ENCODE results near the gene COG6. TPM values are rescaled to one million over a fixed set of nuclear protein-coding genes. Genes with fewer than 3 reads are reported as not detected.

Gene COG6
- polyA plus RNA-seq, 1 of the 3 experiments (the other 2 are of a cell fraction): 13.1 TPM

DNA sequence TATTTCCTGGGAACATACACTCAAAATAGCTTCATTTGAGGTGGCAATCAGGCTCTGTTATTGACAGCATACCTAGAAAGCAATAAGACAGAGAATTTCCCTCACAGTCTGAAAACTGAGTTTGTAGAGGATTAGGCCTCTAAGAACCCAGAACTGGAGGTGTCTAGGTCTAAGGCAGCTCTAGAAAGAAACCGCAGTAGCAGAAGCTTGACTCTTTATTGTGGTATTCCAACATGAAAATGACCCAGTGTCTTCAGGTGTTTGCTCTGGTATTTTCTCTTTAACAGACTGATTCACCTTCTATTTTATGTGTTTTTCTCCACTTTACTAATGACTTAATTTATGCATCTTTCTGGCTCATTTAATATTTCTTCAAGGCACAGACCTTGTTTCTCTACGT lies 8.5 kb downstream of the COG6 start:
- Histone ChIP-seq H3K36me3 (replicated peaks in 1 of 2; ENCODE audit: control insufficient read depth in 1 of 2, insufficient read depth in 2 of 2, low read length in 1 of 2) (peaks cover 56 to 57% of the 10 kb centered on the region in 2 experiments), H4K20me1 (ENCODE audit: insufficient read depth) (no peaks in the 10 kb centered on the region), H3K27ac (ENCODE audit: low read depth in 2 of 2, low read length in 1 of 2) (no peak overlapping the region), H3K4me1 (ENCODE audit: control insufficient read depth in 1 of 2, insufficient read depth in 2 of 2, low read depth in 1 of 2, low read length in 1 of 2) (no peaks in the 10 kb centered on the region), H3K27me3 (ENCODE audit: insufficient read depth) (no peaks in the 10 kb centered on the region), H3K9me3 (no peaks in the 10 kb centered on the region), H3F3A (replicated peaks; ENCODE audit: insufficient read depth) (no peaks in the 10 kb centered on the region), H2AFZ (ENCODE audit: low read depth) (no peak overlapping the region), H3K9ac (no peak overlapping the region), H3K79me2 (ENCODE audit: insufficient read depth) (no peaks in the 10 kb centered on the region), H3K4me2 (no peak overlapping the region), H3K4me3 (ENCODE audit: low read depth in 2 of 2, low read length in 1 of 2) (no peak overlapping the region), H3K9me2 (no peaks in the 10 kb centered on the region; the same call in 1 of the 2 replicates)
- CTCF ChIA-PET: interaction anchor here (0.6 kb wide), 1 partner anchor 12 kb away, joined by 3 read pairs; no protein-coding TSS in a partner anchor
- DNase-seq: no peak
- TF ChIP-seq SMC3 (IDR thresholded peaks at IDR 0.05; ENCODE audit: low read depth, low read length): no peak
- TF ChIP-seq, protein P1, sequence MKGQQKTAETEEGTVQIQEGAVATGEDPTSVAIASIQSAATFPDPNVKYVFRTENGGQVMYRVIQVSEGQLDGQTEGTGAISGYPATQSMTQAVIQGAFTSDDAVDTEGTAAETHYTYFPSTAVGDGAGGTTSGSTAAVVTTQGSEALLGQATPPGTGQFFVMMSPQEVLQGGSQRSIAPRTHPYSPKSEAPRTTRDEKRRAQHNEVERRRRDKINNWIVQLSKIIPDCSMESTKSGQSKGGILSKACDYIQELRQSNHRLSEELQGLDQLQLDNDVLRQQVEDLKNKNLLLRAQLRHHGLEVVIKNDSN (IDR thresholded peaks at IDR 0.05; ENCODE audit: borderline replicate concordance, low read depth): no peak
- POLR2A ChIA-PET: no interaction called here
- WGBS (ENCODE audit: low lambda C conversion rate): 45% methylated on average over 2 of the region's 2 CpGs

DNA sequence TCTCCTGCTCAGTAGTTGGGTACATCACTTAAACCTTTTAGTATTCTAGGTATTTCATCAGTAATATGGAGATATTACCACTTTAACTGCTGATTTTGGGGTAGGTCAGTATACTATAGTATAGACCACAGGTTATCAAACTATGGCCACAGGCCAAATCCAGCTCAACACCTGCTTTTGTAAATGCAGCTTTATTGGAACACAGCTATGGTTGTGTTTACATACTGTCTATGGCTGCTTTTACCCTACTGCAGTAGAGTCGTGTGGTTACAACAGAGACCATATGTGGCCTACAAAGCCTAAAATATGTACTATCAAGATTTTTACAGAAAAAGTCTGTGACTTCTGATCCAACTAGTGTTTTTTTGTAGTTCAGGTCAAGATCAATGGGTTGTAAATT lies 10.3 kb downstream of the COG6 start:
- Histone ChIP-seq H3K9me3 (no peaks in the 10 kb centered on the region), H3K27ac (ENCODE audit: low read depth in 2 of 2, low read length in 1 of 2) (no peak overlapping the region), H3K4me2 (no peak overlapping the region), H3K36me3 (replicated peaks in 1 of 2; ENCODE audit: control insufficient read depth in 1 of 2, insufficient read depth in 2 of 2, low read length in 1 of 2) (peaks cover 42 to 47% of the 10 kb centered on the region in 2 experiments), H2AFZ (ENCODE audit: low read depth) (no peak overlapping the region), H4K20me1 (ENCODE audit: insufficient read depth) (no peaks in the 10 kb centered on the region), H3F3A (replicated peaks; ENCODE audit: insufficient read depth) (no peaks in the 10 kb centered on the region), H3K4me1 (ENCODE audit: control insufficient read depth in 1 of 2, insufficient read depth in 2 of 2, low read depth in 1 of 2, low read length in 1 of 2) (no peaks in the 10 kb centered on the region; a peak in 1 of 4 replicates), H3K4me3 (ENCODE audit: low read depth in 2 of 2, low read length in 1 of 2) (no peak overlapping the region), H3K9ac (no peak overlapping the region), H3K9me2 (no peaks in the 10 kb centered on the region; the same call in 1 of the 2 replicates), H3K79me2 (ENCODE audit: insufficient read depth) (no peaks in the 10 kb centered on the region), H3K27me3 (ENCODE audit: insufficient read depth) (no peaks in the 10 kb centered on the region)
- POLR2A ChIA-PET: no interaction called here
- TF ChIP-seq FOXJ3 (CRISPR knock-in tag; IDR thresholded peaks at IDR 0.05) (no peak), JUND (IDR thresholded peaks at IDR 0.05) (no peak), MXI1 (IDR thresholded peaks at IDR 0.05; ENCODE audit: low read depth, low read length) (no peak), ELF1 (IDR thresholded peaks at IDR 0.05) (no peak), SMC3 (IDR thresholded peaks at IDR 0.05; ENCODE audit: low read depth, low read length) (no peak), TEAD4 (IDR thresholded peaks at IDR 0.05; ENCODE audit: borderline replicate concordance, insufficient read depth) (no peak)
- no peak for DNase-seq
- CTCF ChIA-PET: interaction anchor here (1.4 kb wide), 1 partner anchor 47 kb away, joined by 3 read pairs; no protein-coding TSS in a partner anchor
- 92% methylated on average over 1 of the region's 1 CpG for WGBS (ENCODE audit: low lambda C conversion rate)

DNA sequence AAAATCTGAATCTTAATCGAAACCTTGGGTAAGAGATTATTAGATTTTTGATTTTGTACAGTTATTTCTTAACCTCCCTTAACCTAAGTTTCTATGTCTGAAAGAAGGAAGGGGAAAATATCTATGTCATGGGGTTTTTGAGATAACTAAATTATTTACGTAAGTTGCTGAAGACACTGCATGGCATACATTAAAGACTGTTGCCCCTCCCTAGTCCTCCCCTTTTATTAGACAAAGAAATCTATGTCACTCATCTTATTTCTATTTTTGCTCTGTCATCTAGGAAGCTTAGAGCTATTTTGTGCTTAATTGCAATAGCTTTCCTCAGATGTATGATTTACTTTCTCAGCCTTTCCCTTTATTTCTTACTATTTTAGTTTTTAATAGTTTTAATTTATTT lies 15.0 kb downstream of the COG6 start:
- Histone ChIP-seq H3K36me3 (replicated peaks in 1 of 2; ENCODE audit: control insufficient read depth in 1 of 2, insufficient read depth in 2 of 2, low read length in 1 of 2) (peaks cover 22 to 24% of the 10 kb centered on the region in 2 experiments), H3K27ac (ENCODE audit: low read depth in 2 of 2, low read length in 1 of 2) (no peak overlapping the region), H3K4me1 (ENCODE audit: control insufficient read depth in 1 of 2, insufficient read depth in 2 of 2, low read depth in 1 of 2, low read length in 1 of 2) (no peaks in the 10 kb centered on the region; a peak in 1 of 4 replicates), H2AFZ (ENCODE audit: low read depth) (no peak overlapping the region), H3K4me3 (ENCODE audit: low read depth in 2 of 2, low read length in 1 of 2) (no peak overlapping the region), H3K9me2 (no peaks in the 10 kb centered on the region), H4K20me1 (ENCODE audit: insufficient read depth) (no peaks in the 10 kb centered on the region), H3K79me2 (ENCODE audit: insufficient read depth) (no peaks in the 10 kb centered on the region), H3K27me3 (ENCODE audit: insufficient read depth) (no peaks in the 10 kb centered on the region), H3F3A (replicated peaks; ENCODE audit: insufficient read depth) (no peaks in the 10 kb centered on the region), H3K9me3 (no peaks in the 10 kb centered on the region), H3K4me2 (no peak overlapping the region), H3K9ac (no peak overlapping the region)
- POLR2A ChIA-PET: no interaction called here
- no peak for TF ChIP-seq RXRA (IDR thresholded peaks at IDR 0.05; ENCODE audit: borderline replicate concordance, low read depth)
- no peak for TF ChIP-seq NRF1 (IDR thresholded peaks at IDR 0.05; ENCODE audit: low read depth, low read length)
- no peak for TF ChIP-seq RFX5 (IDR thresholded peaks at IDR 0.05; ENCODE audit: low read length)
- TF ChIP-seq, protein P2, sequence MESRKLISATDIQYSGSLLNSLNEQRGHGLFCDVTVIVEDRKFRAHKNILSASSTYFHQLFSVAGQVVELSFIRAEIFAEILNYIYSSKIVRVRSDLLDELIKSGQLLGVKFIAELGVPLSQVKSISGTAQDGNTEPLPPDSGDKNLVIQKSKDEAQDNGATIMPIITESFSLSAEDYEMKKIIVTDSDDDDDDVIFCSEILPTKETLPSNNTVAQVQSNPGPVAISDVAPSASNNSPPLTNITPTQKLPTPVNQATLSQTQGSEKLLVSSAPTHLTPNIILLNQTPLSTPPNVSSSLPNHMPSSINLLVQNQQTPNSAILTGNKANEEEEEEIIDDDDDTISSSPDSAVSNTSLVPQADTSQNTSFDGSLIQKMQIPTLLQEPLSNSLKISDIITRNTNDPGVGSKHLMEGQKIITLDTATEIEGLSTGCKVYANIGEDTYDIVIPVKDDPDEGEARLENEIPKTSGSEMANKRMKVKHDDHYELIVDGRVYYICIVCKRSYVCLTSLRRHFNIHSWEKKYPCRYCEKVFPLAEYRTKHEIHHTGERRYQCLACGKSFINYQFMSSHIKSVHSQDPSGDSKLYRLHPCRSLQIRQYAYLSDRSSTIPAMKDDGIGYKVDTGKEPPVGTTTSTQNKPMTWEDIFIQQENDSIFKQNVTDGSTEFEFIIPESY (IDR thresholded peaks at IDR 0.05; ENCODE audit: borderline replicate concordance, low read depth): no peak
- TF ChIP-seq TCF12 (IDR thresholded peaks at IDR 0.05): no peak
- TF ChIP-seq, protein P1 (IDR thresholded peaks at IDR 0.05; ENCODE audit: borderline replicate concordance, low read depth): no peak
- TF ChIP-seq YY1 (IDR thresholded peaks at IDR 0.05; ENCODE audit: low read depth): no peak
- TF ChIP-seq TAF1 (IDR thresholded peaks at IDR 0.05; ENCODE audit: borderline replicate concordance, low read depth, low read length): no peak
- no peak for TF ChIP-seq RAD21 (IDR thresholded peaks at IDR 0.05; ENCODE audit: low read length)
- 88% methylated on average over 2 of the region's 2 CpGs for WGBS (ENCODE audit: low lambda C conversion rate)
- DNase-seq: no peak
- CTCF ChIA-PET: interaction anchor here (0.8 to 2.4 kb wide), 4 partner anchors 15 to 1012 kb away, joined by 3 to 7 read pairs (median 4); no protein-coding TSS in a partner anchor
